ENCODE results near the gene GLYATL3.

GLYATL3 gene

GRCh38 chr6:49576618-49577017 is 76.9 kb downstream of the GLYATL3 start:
- TF ChIP-seq CTCF (IDR thresholded peaks at IDR 0.05; ENCODE audit: insufficient read depth, low read depth, low read length, missing control alignments) = no peak
- no peak overlapping the region for H3K4me3 ChIP-seq (ENCODE audit: low read length)
- DNase-seq (ENCODE audit: low read depth) = peak; percentile 82

Data from epithelial cell of esophagus (primary cell).